ENCODE data around the gene IRF6.

- TF ChIP-seq YY1 (IDR thresholded peaks at IDR 0.05; ENCODE audit: insufficient read depth, insufficient read length) (no peak), ZNF274 (IDR thresholded peaks at IDR 0.05; ENCODE audit: low read depth, low read length) (no peak)
Observed at GRCh38 chr1:209815490-209815889, 9.5 kb upstream of the IRF6 start.
